Measurements from ENCODE around the gene HNRNPD. TPM values are rescaled to one million over a fixed set of nuclear protein-coding genes. Genes with fewer than 3 reads are reported as not detected.

HNRNPD gene, protein sequence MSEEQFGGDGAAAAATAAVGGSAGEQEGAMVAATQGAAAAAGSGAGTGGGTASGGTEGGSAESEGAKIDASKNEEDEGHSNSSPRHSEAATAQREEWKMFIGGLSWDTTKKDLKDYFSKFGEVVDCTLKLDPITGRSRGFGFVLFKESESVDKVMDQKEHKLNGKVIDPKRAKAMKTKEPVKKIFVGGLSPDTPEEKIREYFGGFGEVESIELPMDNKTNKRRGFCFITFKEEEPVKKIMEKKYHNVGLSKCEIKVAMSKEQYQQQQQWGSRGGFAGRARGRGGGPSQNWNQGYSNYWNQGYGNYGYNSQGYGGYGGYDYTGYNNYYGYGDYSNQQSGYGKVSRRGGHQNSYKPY
- 245 and 308 TPM in 2 replicates for total RNA-seq (2014; rRNA removed; shearing (Covaris generic))
- polyA plus RNA-seq (2016; fragmentation: Nextera tagmentation; extraction: Ambion mirVana): 768 and 785 TPM in 2 replicates
- long read RNA-seq, partial matches to known transcripts: 72 of 87 reads
- long read RNA-seq, other reads (novel, unspliced or antisense): 8 of 87 reads

DNA sequence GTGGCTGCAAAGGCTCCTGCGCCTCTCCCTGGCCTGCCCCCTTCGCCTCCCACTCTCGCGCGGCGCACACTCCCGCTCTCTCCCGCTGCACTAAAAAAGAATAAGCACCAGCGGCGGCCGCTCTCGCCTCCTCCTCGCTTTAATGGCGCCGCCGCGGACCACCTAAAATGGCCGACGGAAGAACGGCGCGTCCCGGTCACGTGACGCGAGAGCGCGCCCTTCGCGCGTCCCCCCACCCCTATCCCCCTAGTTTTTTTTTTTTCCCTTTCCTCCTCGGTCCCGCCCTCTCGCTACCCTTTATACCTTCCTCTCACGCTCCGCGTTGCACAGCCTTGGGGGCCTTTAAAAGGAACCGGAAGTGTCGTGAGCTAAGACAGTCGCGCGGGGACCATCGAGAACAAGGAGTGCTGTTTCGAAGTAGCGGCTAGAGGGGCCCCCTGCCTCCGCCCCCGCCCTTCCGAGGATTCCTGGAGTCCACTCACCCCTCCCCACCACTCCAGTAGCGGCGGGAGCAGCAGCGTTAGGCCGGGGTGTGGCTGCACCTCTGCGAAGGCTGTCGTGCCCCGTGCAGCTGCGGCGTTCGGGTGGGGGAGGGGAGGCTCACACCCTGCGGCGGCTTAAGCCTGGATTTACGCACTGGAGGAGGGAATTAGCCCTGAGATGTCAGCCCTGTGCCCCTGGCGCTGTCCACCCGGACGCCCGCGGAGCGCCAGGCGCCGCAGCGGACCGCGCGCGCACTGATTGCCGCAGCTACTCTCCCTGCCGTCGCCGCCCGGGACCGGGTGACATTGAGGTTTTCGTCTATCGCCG is at the start of gene HNRNPD:
Gene HNRNPD, minus strand, starts transcription at position 176 of the 810 bp plus-strand sequence. CDS start 313 bp downstream, outside the sequence.
- peak within 1 kb of the TSS; percentile 100 for H3K27ac Mint-ChIP-seq
- H3K27me3 ChIP-seq (ENCODE audit: insufficient read depth): no peaks in the 10 kb centered on the region
- H3K27ac ChIP-seq (ENCODE audit: low read depth): peak within 1 kb of the TSS; percentile 97
- peaks cover 25% of the 10 kb centered on the region for H3K27me3 Mint-ChIP-seq (ENCODE audit: insufficient read depth, low read depth, poor library complexity)
- peaks cover 20% of the 10 kb centered on the region; the same call in 1 of the 2 replicates for H3K36me3 ChIP-seq (ENCODE audit: insufficient read depth)
- H3K79me2 ChIP-seq (replicated peaks; ENCODE audit: insufficient read depth): peaks cover 71% of the 10 kb centered on the region
- peak; percentile 90 for ATAC-seq
- H4K20me1 ChIP-seq (replicated peaks; ENCODE audit: insufficient read depth): peaks cover 35% of the 10 kb centered on the region
- peak within 1 kb of the TSS; percentile 98 for H3K4me3 Mint-ChIP-seq
- peaks cover 25% of the 10 kb centered on the region for H3K4me1 ChIP-seq (ENCODE audit: insufficient read depth)
- DNase-seq (ENCODE audit: low spot score): peak; percentile 99
- H3K4me3 ChIP-seq: peak within 1 kb of the TSS; percentile 89
- peaks cover 27% of the 10 kb centered on the region for H3K4me1 Mint-ChIP-seq
- peaks cover 60% of the 10 kb centered on the region for H3K36me3 Mint-ChIP-seq (ENCODE audit: low read depth)
- H3K9me2 ChIP-seq (ENCODE audit: insufficient read depth): no peaks in the 10 kb centered on the region
- peaks cover 13% of the 10 kb centered on the region; the same call in 2 of the 3 replicates for H3K9me3 Mint-ChIP-seq
- TF ChIP-seq EZH2phosphoT487 (IDR thresholded peaks at IDR 0.05; ENCODE audit: unreplicated experiment): no peak
- peak; percentile 95 for TF ChIP-seq POLR2AphosphoS5 (IDR thresholded peaks at IDR 0.05; ENCODE audit: low read depth)
- TF ChIP-seq CREB1 (CRISPR knock-in tag; IDR thresholded peaks at IDR 0.05; ENCODE audit: low read depth): peak; percentile 81
- TF ChIP-seq, protein P1, sequence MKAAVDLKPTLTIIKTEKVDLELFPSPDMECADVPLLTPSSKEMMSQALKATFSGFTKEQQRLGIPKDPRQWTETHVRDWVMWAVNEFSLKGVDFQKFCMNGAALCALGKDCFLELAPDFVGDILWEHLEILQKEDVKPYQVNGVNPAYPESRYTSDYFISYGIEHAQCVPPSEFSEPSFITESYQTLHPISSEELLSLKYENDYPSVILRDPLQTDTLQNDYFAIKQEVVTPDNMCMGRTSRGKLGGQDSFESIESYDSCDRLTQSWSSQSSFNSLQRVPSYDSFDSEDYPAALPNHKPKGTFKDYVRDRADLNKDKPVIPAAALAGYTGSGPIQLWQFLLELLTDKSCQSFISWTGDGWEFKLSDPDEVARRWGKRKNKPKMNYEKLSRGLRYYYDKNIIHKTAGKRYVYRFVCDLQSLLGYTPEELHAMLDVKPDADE (IDR thresholded peaks at IDR 0.05): peak; percentile 54; the same call in 1 of the 2 replicates
- H3F3A ChIP-seq (replicated peaks; ENCODE audit: low read depth): no peaks in the 10 kb centered on the region; the same call in 1 of the 2 replicates
- peak within 1 kb of the TSS; percentile 10; the same call in 1 of the 2 replicates for H2AFZ ChIP-seq
- H3K4me2 ChIP-seq: peak within 1 kb of the TSS; percentile 97

DNA sequence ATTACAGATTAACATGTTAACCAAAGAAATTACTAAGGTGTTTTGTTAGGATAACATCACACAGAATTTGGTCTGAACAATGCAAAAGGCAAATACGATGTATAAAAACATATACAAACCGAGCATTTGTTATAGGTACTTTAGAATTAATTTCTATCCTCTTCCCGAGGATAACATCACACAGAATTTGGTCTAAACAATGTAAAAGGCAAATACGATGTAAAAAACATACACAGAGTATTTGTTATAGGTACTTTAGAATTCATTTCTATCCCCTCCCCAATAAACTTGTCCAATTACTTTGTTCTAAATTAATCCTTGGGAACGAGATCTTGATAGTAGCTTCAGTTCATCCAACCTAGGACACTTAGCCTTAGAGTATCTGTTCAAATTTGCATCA is 48.8 kb upstream of the HNRNPD start:
- peaks cover 12% of the 10 kb centered on the region for H3K4me1 ChIP-seq (ENCODE audit: insufficient read depth)
- H3K9me3 Mint-ChIP-seq: no peaks in the 10 kb centered on the region
- H3K27me3 Mint-ChIP-seq (ENCODE audit: insufficient read depth, low read depth, poor library complexity): peaks cover 13% of the 10 kb centered on the region
- H3K27ac Mint-ChIP-seq: no peak overlapping the region
- H3K36me3 Mint-ChIP-seq (ENCODE audit: low read depth): peaks cover 49% of the 10 kb centered on the region
- 0 out of 2 replicates have a peak overlapping the region, but pooled peaks have one; percentile 20 for H3K27ac ChIP-seq (ENCODE audit: low read depth)
- no peak overlapping the region for H3K4me2 ChIP-seq
- H3F3A ChIP-seq (replicated peaks; ENCODE audit: low read depth): peaks cover 53% of the 10 kb centered on the region
- peaks cover 29% of the 10 kb centered on the region for H3K79me2 ChIP-seq (replicated peaks; ENCODE audit: insufficient read depth)
- peaks cover 32% of the 10 kb centered on the region for H4K20me1 ChIP-seq (replicated peaks; ENCODE audit: insufficient read depth)
- TF ChIP-seq EZH2 (IDR thresholded peaks at IDR 0.05; ENCODE audit: low read depth, unreplicated experiment): no peak
- TF ChIP-seq, protein P2, sequence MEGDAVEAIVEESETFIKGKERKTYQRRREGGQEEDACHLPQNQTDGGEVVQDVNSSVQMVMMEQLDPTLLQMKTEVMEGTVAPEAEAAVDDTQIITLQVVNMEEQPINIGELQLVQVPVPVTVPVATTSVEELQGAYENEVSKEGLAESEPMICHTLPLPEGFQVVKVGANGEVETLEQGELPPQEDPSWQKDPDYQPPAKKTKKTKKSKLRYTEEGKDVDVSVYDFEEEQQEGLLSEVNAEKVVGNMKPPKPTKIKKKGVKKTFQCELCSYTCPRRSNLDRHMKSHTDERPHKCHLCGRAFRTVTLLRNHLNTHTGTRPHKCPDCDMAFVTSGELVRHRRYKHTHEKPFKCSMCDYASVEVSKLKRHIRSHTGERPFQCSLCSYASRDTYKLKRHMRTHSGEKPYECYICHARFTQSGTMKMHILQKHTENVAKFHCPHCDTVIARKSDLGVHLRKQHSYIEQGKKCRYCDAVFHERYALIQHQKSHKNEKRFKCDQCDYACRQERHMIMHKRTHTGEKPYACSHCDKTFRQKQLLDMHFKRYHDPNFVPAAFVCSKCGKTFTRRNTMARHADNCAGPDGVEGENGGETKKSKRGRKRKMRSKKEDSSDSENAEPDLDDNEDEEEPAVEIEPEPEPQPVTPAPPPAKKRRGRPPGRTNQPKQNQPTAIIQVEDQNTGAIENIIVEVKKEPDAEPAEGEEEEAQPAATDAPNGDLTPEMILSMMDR (conservative IDR thresholded peaks at IDR 0.05; ENCODE audit: low read depth in 2 of 2): no peak
- no peak for TF ChIP-seq NANOG (IDR thresholded peaks at IDR 0.05; ENCODE audit: borderline replicate concordance)
- no peak for TF ChIP-seq JUNB (IDR thresholded peaks at IDR 0.05; ENCODE audit: unreplicated experiment)
- TF ChIP-seq EZH2phosphoT487 (IDR thresholded peaks at IDR 0.05; ENCODE audit: unreplicated experiment): no peak
- no peak for TF ChIP-seq STAT1 (IDR thresholded peaks at IDR 0.05; ENCODE audit: unreplicated experiment)
- no peak for TF ChIP-seq ZNF114 (CRISPR knock-in tag; IDR thresholded peaks at IDR 0.05)
- TF ChIP-seq CREB1 (CRISPR knock-in tag; IDR thresholded peaks at IDR 0.05; ENCODE audit: low read depth): no peak
- TF ChIP-seq POLR2AphosphoS5 (IDR thresholded peaks at IDR 0.05; ENCODE audit: low read depth): no peak
- peak; percentile 6; the same call in 2 of the 3 replicates for ATAC-seq
- peaks cover 40% of the 10 kb centered on the region for H3K36me3 ChIP-seq (ENCODE audit: insufficient read depth)
- H3K4me3 Mint-ChIP-seq: no peak overlapping the region
- H3K9me2 ChIP-seq (ENCODE audit: insufficient read depth): no peaks in the 10 kb centered on the region
- peaks cover 14% of the 10 kb centered on the region for H3K4me1 Mint-ChIP-seq
- DNase-seq (ENCODE audit: low spot score): no peak
- H3K4me3 ChIP-seq: no peak overlapping the region
- H2AFZ ChIP-seq: no peak overlapping the region
- no peaks in the 10 kb centered on the region for H3K27me3 ChIP-seq (ENCODE audit: insufficient read depth)

Data from GM23338 (cell line).